Endothelial cell of umbilical vein (primary cell): ENCODE data around the gene DGKD. TPM values are rescaled to one million over a fixed set of nuclear protein-coding genes. Genes with fewer than 3 reads are reported as not detected.

ENCODE experiments used
- BruUV-seq: library from RNA; stranded (reverse); fragments of 400-500 nt; replicated peaks from 2 replicates; lab custom pipeline; 2021; lab: Mats Ljungman, UMichigan
- CTCF ChIA-PET: fragments of 300-600, 350-600 bp; sonication (Branson Sonifier 250); formaldehyde crosslinking; loops from one replicate; lab custom pipeline; 2021; ENCODE audit warnings: antibody characterized with exemption, inconsistent platforms; lab: Charles Lee
- POLR2A ChIA-PET: fragments of 300-600, 350-600 bp; sonication (Branson Sonifier 250); formaldehyde crosslinking; loops from one replicate; lab custom pipeline; 2021; ENCODE audit warnings: antibody characterized with exemption, inconsistent platforms; lab: Charles Lee
- DNase-seq: peaks from one replicate; pipeline ENCODE4 v3.0.0-alpha.2; 2011; ENCODE audit warnings: low read depth, low spot score
- FAIRE-seq: peaks from 2 replicates; lab custom pipeline; 2011; peaks lifted over from hg19 to GRCh38; lab: Jason Lieb, UNC
- H2AFZ ChIP-seq: 2 replicates; pipeline ENCODE4 v1.6.0; 2012; ENCODE audit warnings: low read depth, low read length, control low read depth, inconsistent platforms
- H3K27ac ChIP-seq: 2 replicates; pipeline ENCODE4 v1.5.1; 2011; ENCODE audit warnings: low read depth, mild to moderate bottlenecking, control low read depth, low read length, moderate library complexity; ENCODE audit not compliant: insufficient read depth
- H3K27me3 ChIP-seq, 2 experiments: 2 replicates each; pipeline versions ENCODE4 v1.6.0 to v1.6.1; 2011; ENCODE audit warnings: low read length in 2 of 2, mixed read lengths in 1 of 2; ENCODE audit not compliant: control insufficient read depth in 2 of 2, insufficient read depth in 2 of 2
- H3K36me3 ChIP-seq, 2 experiments: 2 replicates in 1 of 2; 3 replicates in 1 of 2; pipeline ENCODE4 v1.5.1; 2011; ENCODE audit warnings: low read length in 2 of 2, mild to moderate bottlenecking in 1 of 2, moderate library complexity in 1 of 2; ENCODE audit not compliant: control insufficient read depth in 2 of 2, insufficient read depth in 2 of 2; ENCODE audit errors: extremely low read depth in 1 of 2
- H3K4me1 ChIP-seq: 3 replicates; pipeline ENCODE4 v1.5.1; 2011; ENCODE audit warnings: mild to moderate bottlenecking, low read length; ENCODE audit not compliant: control insufficient read depth, insufficient read depth; ENCODE audit errors: extremely low read depth
- H3K4me2 ChIP-seq: 2 replicates; pipeline ENCODE4 v1.6.1; 2011; ENCODE audit warnings: low read length, control low read depth, mixed read lengths; ENCODE audit not compliant: insufficient read depth
- H3K4me3 ChIP-seq, 3 experiments: fragments of 200-600 bp in 1 of 3; sonication (generic), shearing (Covaris generic) in 1 of 3; replicated peaks in 1 of 3; 2 replicates each; pipeline ENCODE4 v1.5.1; 2011 to 2016; ENCODE audit warnings: control low read depth in 3 of 3, low read length in 3 of 3, mild to moderate bottlenecking in 2 of 3, inconsistent platforms in 1 of 3, low read depth in 1 of 3, moderate library complexity in 1 of 3; ENCODE audit not compliant: insufficient read depth in 1 of 3
- H3K79me2 ChIP-seq: 2 replicates; pipeline ENCODE4 v1.6.0; 2012; ENCODE audit warnings: low read length, inconsistent platforms; ENCODE audit not compliant: control insufficient read depth, insufficient read depth
- H3K9ac ChIP-seq: replicated peaks from 2 replicates; pipeline ENCODE3; 2011; ENCODE audit warnings: low read length, control low read depth; ENCODE audit not compliant: insufficient read depth; ENCODE audit errors: extremely low read depth
- H3K9me1 ChIP-seq: replicated peaks from 3 replicates; pipeline ENCODE4 v1.6.0; 2011; ENCODE audit warnings: mild to moderate bottlenecking, low read length; ENCODE audit not compliant: control insufficient read depth, insufficient read depth; ENCODE audit errors: extremely low read depth
- H3K9me3 ChIP-seq: replicated peaks from 2 replicates; pipeline ENCODE4 v1.5.1; 2012; ENCODE audit warnings: low read length, inconsistent platforms; ENCODE audit not compliant: control insufficient read depth, insufficient read depth
- H4K20me1 ChIP-seq: replicated peaks from 2 replicates; pipeline ENCODE3; 2011; ENCODE audit warnings: mild to moderate bottlenecking, low read length; ENCODE audit not compliant: control insufficient read depth, insufficient read depth; ENCODE audit errors: extremely low read depth
- CTCF ChIP-seq, 2 donors: IDR thresholded peaks; 1 replicate in 1 of 2; 2 replicates in 1 of 2; pipeline ENCODE4 v1.5.1; 2011; ENCODE audit warnings: low read length in 2 of 2, mild to moderate bottlenecking in 2 of 2, moderate library complexity in 2 of 2, control low read depth in 1 of 2, inconsistent platforms in 1 of 2, low read depth in 1 of 2; ENCODE audit not compliant: insufficient read depth in 1 of 2; ENCODE audit errors: extremely low read depth in 1 of 2
- EZH2 ChIP-seq: IDR thresholded peaks from 2 replicates; pipeline ENCODE4 v1.6.1; 2012; ENCODE audit warnings: borderline replicate concordance, low read depth, mild to moderate bottlenecking, moderate library complexity, low read length, inconsistent platforms; ENCODE audit not compliant: severe bottlenecking
- FOS ChIP-seq: IDR thresholded peaks from 2 replicates; pipeline ENCODE4 v1.6.1; 2011; ENCODE audit warnings: mild to moderate bottlenecking, low read length, moderate library complexity, borderline replicate concordance; ENCODE audit not compliant: insufficient read depth
- GATA2 ChIP-seq: IDR thresholded peaks from 2 replicates; pipeline ENCODE4 v1.7.0; 2011; ENCODE audit warnings: low read depth, mild to moderate bottlenecking, moderate library complexity, mixed read lengths, low read length; ENCODE audit not compliant: insufficient read length, insufficient read depth
- JUN ChIP-seq: IDR thresholded peaks from 2 replicates; pipeline ENCODE4 v1.6.1; 2011; ENCODE audit warnings: borderline replicate concordance, low read depth; ENCODE audit not compliant: insufficient read length, insufficient read depth
- MAX ChIP-seq: IDR thresholded peaks from 2 replicates; pipeline ENCODE4 v1.6.1; 2011; ENCODE audit not compliant: insufficient read depth, insufficient read length
- MYC ChIP-seq: IDR thresholded peaks from one replicate; pipeline ENCODE4 v1.6.1; 2011; ENCODE audit warnings: mild to moderate bottlenecking, low read depth, low read length
- POLR2A ChIP-seq: IDR thresholded peaks from 2 replicates; pipeline ENCODE4 v1.6.1; 2012; ENCODE audit warnings: low read depth, mild to moderate bottlenecking, control low read depth, low read length
- POLR2AphosphoS5 ChIP-seq: IDR thresholded peaks from 2 replicates; pipeline ENCODE4 v1.6.1; 2012; ENCODE audit warnings: low read depth, mild to moderate bottlenecking, control low read depth, low read length, moderate library complexity; ENCODE audit not compliant: insufficient read depth
- dilution Hi-C: fragments of 300-500 bp; cut with MboI; formaldehyde crosslinking; loops from one replicate; pipeline ENCODE4 v1.15.0; 2019; ENCODE audit warnings: low sequenced_read_pairs; ENCODE audit not compliant: extremely low pct_ligation_motif_present
- intact Hi-C: fragments of 100-400 bp; cut with micrococcal nuclease; formaldehyde crosslinking; loops from one replicate; pipeline ENCODE4 v1.10.0; 2022
- polyA plus RNA-seq, 4 experiments: library from polyadenylated mRNA; depleted of rRNA in 3 of 4; stranded (reverse) in 3 of 4; unstranded in 1 of 4; fragments of >200 nt; gene quantifications; 2 replicates each; pipeline versions ENCODE4 v1.2.1 to v1.2.3, GENCODE V29; 2011 to 2012; ENCODE audit warnings: missing spikeins in 1 of 4
- total RNA-seq: library from RNA; stranded (reverse); gene quantifications from 2 replicates; pipeline ENCODE4 v1.2.3, GENCODE V29; 2021

DGKD gene
- total and polyA plus RNA-seq, 2 donors (not counting 3 experiments of a cell fraction or from before 2014, with no cell fraction given): 10.8 to 36.6 TPM

GRCh38 chr2:233491326-233491725 lies 137.0 kb downstream of the DGKD start:
- Histone ChIP-seq H3K79me2 (no peaks in the 10 kb centered on the region), H3K27ac (no peak overlapping the region), H3K9me3 (no peaks in the 10 kb centered on the region), H3K27me3 (no peaks in the 10 kb centered on the region), H3K4me1 (peaks cover 21% of the 10 kb centered on the region), H4K20me1 (no peaks in the 10 kb centered on the region), H2AFZ (no peak overlapping the region), H3K9me1 (no peaks in the 10 kb centered on the region), H3K4me2 (no peak overlapping the region), H3K36me3 (peaks cover 0 to 3% of the 10 kb centered on the region in 2 experiments), H3K9ac (no peak overlapping the region), H3K4me3 (no peak overlapping the region)
- dilution Hi-C loops: no loop called here
- no peak for FAIRE-seq
- POLR2A ChIA-PET: no interaction called here
- intact Hi-C loops: no loop called here
- TF ChIP-seq MAX (no peak), POLR2AphosphoS5 (no peak), FOS (no peak), GATA2 (no peak), CTCF (IDR thresholded peaks at IDR 0.05; ENCODE audit: extremely low read depth in 1 of 2, insufficient read depth in 1 of 2, low read depth in 1 of 2, low read length in 2 of 2) (no peak), JUN (no peak), EZH2 (no peak), POLR2A (no peak), MYC (no peak)
- DNase-seq: no peak
- no TSS peak for BruUV-seq
- CTCF ChIA-PET: no interaction called here
